Activated CD8-positive, alpha-beta memory T cell treated with anti-CD3 and anti-CD28 coated beads, Interleukin-2, amount 50 U/mL, for 1 hour (primary cell): ENCODE measurements around the gene DUSP14.
"Not testable (repeated sequence)": the region's sequence is repeated elsewhere in the genome, so short reads cannot be mapped to it uniquely, and the experiment has no call there.

Experiments
- DNase-seq: peaks from one replicate; pipeline ENCODE4 v3.0.0-alpha.2; 2020; ENCODE audit errors: extremely low read depth

Gene DUSP14

GRCh38 chr17:37483311-37484039 is 6.2 kb upstream of the DUSP14 start:
- no peak for DNase-seq

- DNase-seq: no peak
Measured at GRCh38 chr17:37485938-37486570, 3.6 kb upstream of the DUSP14 start.

GRCh38 chr17:37488009-37488604 is 1.6 kb upstream of the DUSP14 start:
- DNase-seq: no peak

- DNase-seq: peak; percentile 21
Measured at GRCh38 chr17:37488607-37489196, 989 bp upstream of the DUSP14 start.

- peak; percentile 25 for DNase-seq
Measured at GRCh38 chr17:37490022-37490587, 414 bp downstream of the DUSP14 start.

GRCh38 chr17:37490638-37491614 is 1.2 kb downstream of the DUSP14 start:
- no peak for DNase-seq

GRCh38 chr17:37492167-37492566 is 2.5 kb downstream of the DUSP14 start:
- no peak for DNase-seq

- no peak for DNase-seq
Measured at GRCh38 chr17:37493249-37494027, 3.7 kb downstream of the DUSP14 start.

- DNase-seq: no peak
Measured at GRCh38 chr17:37494401-37494831, 4.7 kb downstream of the DUSP14 start.

- DNase-seq: no peak
Measured at GRCh38 chr17:37494971-37495370, 5.3 kb downstream of the DUSP14 start.

- DNase-seq: no peak
Measured at GRCh38 chr17:37500378-37500777, 10.7 kb downstream of the DUSP14 start.

GRCh38 chr17:37502009-37502936 is 12.6 kb downstream of the DUSP14 start:
- no peak for DNase-seq

- DNase-seq: no peak
Measured at GRCh38 chr17:37503148-37503547, 13.5 kb downstream of the DUSP14 start.

- no peak for DNase-seq
Measured at GRCh38 chr17:37505333-37505732, 15.6 kb downstream of the DUSP14 start.

GRCh38 chr17:37506678-37507077 is 17.0 kb downstream of the DUSP14 start:
- no peak for DNase-seq

- no peak for DNase-seq
Measured at GRCh38 chr17:37507111-37507510, 17.4 kb downstream of the DUSP14 start.

GRCh38 chr17:37510056-37510455 is 20.4 kb downstream of the DUSP14 start:
- no peak for DNase-seq

- DNase-seq: not testable (repeated sequence)
Measured at GRCh38 chr17:37511642-37512041, 22.0 kb downstream of the DUSP14 start.

GRCh38 chr17:37512442-37513068 is 22.9 kb downstream of the DUSP14 start:
- no peak for DNase-seq
